HepG2 (cell line): ENCODE results near the gene PDZD7. TPM values are rescaled to one million over a fixed set of nuclear protein-coding genes. Genes with fewer than 3 reads are reported as not detected.
A peak's percentile ranks its signal among the peaks of the same experiment; 100 is the strongest.

ENCODE experiments used
- BRD4 ChIP-seq: sonication (generic); formaldehyde crosslinking; IDR thresholded peaks from 2 replicates; pipeline ENCODE4 v1.4.0; 2020; ENCODE audit warnings: missing genetic modification reagents
- DMAP1 ChIP-seq: IDR thresholded peaks from 2 replicates; pipeline ENCODE4 v1.6.1; 2016
- KDM2A ChIP-seq: sonication (generic); formaldehyde crosslinking; IDR thresholded peaks from 2 replicates; pipeline ENCODE4 v1.4.0; 2020; ENCODE audit warnings: low read depth, missing genetic modification reagents, borderline replicate concordance
- MYC ChIP-seq: sonication (generic); formaldehyde crosslinking; IDR thresholded peaks from 2 replicates; pipeline ENCODE4 v1.9.0; 2021; ENCODE audit warnings: missing genetic modification reagents, borderline replicate concordance
- PRMT3 ChIP-seq: sonication (generic); formaldehyde crosslinking; IDR thresholded peaks from 2 replicates; pipeline ENCODE4 v1.8.1; 2022; ENCODE audit warnings: low read depth, mild to moderate bottlenecking, moderate library complexity, missing genetic modification reagents, borderline replicate concordance
- RBFOX2 ChIP-seq: fragments of 200-400 bp; formaldehyde crosslinking; IDR thresholded peaks from 2 replicates; pipeline ENCODE4 v1.6.1; 2017; ENCODE audit warnings: low read depth, mild to moderate bottlenecking, low read length
- REPIN1 ChIP-seq: sonication (generic); formaldehyde crosslinking; IDR thresholded peaks from 2 replicates; pipeline ENCODE4 v1.8.0; 2022; ENCODE audit warnings: missing genetic modification reagents, low read depth, mild to moderate bottlenecking, borderline replicate concordance
- SOX13 ChIP-seq, 3 experiments: fragments of 450-650 bp in 1 of 3; sonication (generic) in 1 of 3; formaldehyde crosslinking in 1 of 3; IDR thresholded peaks in 2 of 3; conservative IDR thresholded peaks in 1 of 3; 2 replicates each; pipeline versions ENCODE4 v1.5.0 to v1.6.1; 2016 to 2020; ENCODE audit warnings: antibody characterized with exemption in 1 of 3, mild to moderate bottlenecking in 1 of 3, missing compliant biosample characterization in 1 of 3, missing genetic modification reagents in 1 of 3, moderate library complexity in 1 of 3
- TARDBP ChIP-seq: sonication (generic); formaldehyde crosslinking; IDR thresholded peaks from 2 replicates; pipeline ENCODE4 v1.8.0; 2022; ENCODE audit warnings: mild to moderate bottlenecking, missing genetic modification reagents
- TOPORS ChIP-seq: sonication (generic); formaldehyde crosslinking; IDR thresholded peaks from 2 replicates; pipeline ENCODE4 v1.8.0; 2023; ENCODE audit warnings: mild to moderate bottlenecking, missing genetic modification reagents
- ZNF234 ChIP-seq: sonication (generic); formaldehyde crosslinking; conservative IDR thresholded peaks from 2 replicates; pipeline ENCODE4 v1.5.1; 2020; ENCODE audit warnings: mild to moderate bottlenecking, missing genetic modification reagents
- ZNF572 ChIP-seq: sonication (generic); formaldehyde crosslinking; IDR thresholded peaks from 2 replicates; pipeline ENCODE4 v1.5.1; 2020; ENCODE audit warnings: mild to moderate bottlenecking, missing genetic modification reagents
- ZNF776 ChIP-seq: sonication (generic); formaldehyde crosslinking; IDR thresholded peaks from 2 replicates; pipeline ENCODE4 v1.4.0; 2020; ENCODE audit warnings: mild to moderate bottlenecking, missing genetic modification reagents
- polyA plus RNA-seq, 8 experiments: library from polyadenylated mRNA; depleted of rRNA in 3 of 8; stranded (reverse) in 7 of 8; unstranded in 1 of 8; fragments of >200 nt; fragmentation: Illumina TruSeq in 4 of 8; extraction: Trizol in 4 of 8; gene quantifications; 2 replicates each; pipeline versions ENCODE4 v1.2.1 to v1.2.3, GENCODE V29; 2011 to 2016; ENCODE audit warnings: low read depth in 4 of 8, missing spikeins in 1 of 8, mixed read lengths in 1 of 8; ENCODE audit not compliant: insufficient read depth in 1 of 8
- total RNA-seq, 5 experiments: library from RNA; depleted of rRNA; stranded (reverse); fragments of >200 nt; fragmentation: Illumina TruSeq; extraction: Trizol; gene quantifications; 2 replicates each; pipeline ENCODE4 v1.2.3, GENCODE V29; 2016; ENCODE audit warnings: low read depth in 1 of 5
- TF ChIP-seq, protein P1 (sequence below): sonication (generic); formaldehyde crosslinking; IDR thresholded peaks from 2 replicates; pipeline ENCODE4 v1.4.0; 2020; ENCODE audit warnings: missing genetic modification reagents, borderline replicate concordance
- TF ChIP-seq, protein P2 (sequence below): sonication (generic); formaldehyde crosslinking; IDR thresholded peaks from 2 replicates; pipeline ENCODE4 v1.4.0; 2020; ENCODE audit warnings: missing genetic modification reagents, borderline replicate concordance
- TF ChIP-seq, protein P3 (sequence below): IDR thresholded peaks from 2 replicates; pipeline ENCODE4 v1.6.1; 2016; ENCODE audit warnings: missing biosample characterization, missing genetic modification reagents, low read depth
- TF ChIP-seq, protein P4 (sequence below): IDR thresholded peaks from 2 replicates; pipeline ENCODE4 v1.6.1; 2012; ENCODE audit warnings: low read depth, low read length, improper control_type of control experiment
- TF ChIP-seq, protein P5 (sequence below): IDR thresholded peaks from 2 replicates; pipeline ENCODE4 v1.6.1; 2016; ENCODE audit warnings: missing genetic modification reagents, missing compliant biosample characterization

Gene PDZD7
- total and polyA plus RNA-seq, 2 of the 13 experiments (the other 11 are each of a cell fraction or from before 2014, with no cell fraction given): 0.58 to 0.73 TPM

DNA sequence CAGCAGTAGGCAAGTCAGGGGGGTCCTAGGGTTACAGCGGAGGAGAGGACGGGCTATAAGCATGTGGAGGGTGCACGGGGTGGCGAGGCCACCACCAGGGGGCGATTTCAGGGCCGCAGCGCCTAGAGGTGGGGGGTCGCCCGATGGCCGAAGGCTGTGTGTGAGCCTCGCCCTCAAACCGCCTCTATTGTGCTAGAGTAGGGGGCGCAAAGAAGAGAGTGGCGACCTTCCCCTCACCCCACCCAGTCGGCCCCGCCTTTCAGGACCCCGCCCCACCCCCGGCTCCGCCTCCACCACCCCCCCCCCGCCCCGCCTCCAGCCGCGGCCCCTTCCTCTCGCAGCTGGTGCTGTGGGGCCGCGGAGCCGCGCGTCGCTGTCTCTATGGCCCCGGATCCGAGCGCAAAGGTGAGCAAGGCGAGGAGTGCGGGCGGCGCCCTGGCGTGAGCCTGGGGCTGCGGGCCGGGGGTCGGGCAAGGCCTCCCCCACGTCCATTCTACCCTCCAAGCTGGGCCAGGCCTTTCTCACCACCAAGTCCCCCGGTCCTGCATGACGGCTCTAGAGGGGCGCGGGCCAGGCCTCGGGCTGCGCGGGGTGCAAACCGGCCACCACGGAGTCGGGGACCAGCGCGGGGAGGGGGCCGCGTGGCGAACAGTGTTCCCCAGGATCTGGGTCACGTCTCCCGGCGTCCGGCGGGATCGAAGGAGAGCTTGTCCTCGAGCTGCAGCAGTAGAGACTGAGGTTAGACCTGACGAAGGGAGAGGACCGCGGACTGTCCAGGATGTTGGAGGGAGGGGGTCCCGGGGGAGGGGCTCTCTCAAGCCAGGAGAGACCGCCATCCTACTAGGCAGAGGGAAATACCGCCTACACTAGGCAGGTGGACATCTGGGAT, 61.5 kb downstream of the PDZD7 start, which contains the start of gene SEMA4G (continued):
- TF ChIP-seq, protein P1, sequence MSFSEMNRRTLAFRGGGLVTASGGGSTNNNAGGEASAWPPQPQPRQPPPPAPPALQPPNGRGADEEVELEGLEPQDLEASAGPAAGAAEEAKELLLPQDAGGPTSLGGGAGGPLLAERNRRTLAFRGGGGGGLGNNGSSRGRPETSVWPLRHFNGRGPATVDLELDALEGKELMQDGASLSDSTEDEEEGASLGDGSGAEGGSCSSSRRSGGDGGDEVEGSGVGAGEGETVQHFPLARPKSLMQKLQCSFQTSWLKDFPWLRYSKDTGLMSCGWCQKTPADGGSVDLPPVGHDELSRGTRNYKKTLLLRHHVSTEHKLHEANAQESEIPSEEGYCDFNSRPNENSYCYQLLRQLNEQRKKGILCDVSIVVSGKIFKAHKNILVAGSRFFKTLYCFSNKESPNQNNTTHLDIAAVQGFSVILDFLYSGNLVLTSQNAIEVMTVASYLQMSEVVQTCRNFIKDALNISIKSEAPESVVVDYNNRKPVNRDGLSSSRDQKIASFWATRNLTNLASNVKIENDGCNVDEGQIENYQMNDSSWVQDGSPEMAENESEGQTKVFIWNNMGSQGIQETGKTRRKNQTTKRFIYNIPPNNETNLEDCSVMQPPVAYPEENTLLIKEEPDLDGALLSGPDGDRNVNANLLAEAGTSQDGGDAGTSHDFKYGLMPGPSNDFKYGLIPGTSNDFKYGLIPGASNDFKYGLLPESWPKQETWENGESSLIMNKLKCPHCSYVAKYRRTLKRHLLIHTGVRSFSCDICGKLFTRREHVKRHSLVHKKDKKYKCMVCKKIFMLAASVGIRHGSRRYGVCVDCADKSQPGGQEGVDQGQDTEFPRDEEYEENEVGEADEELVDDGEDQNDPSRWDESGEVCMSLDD (CRISPR knock-in tag): peak; percentile 73; the same call in 1 of the 2 replicates
- TF ChIP-seq ZNF776 (CRISPR knock-in tag) (no peak; the same call in none of the 2 replicates), RBFOX2 (peak; percentile 98), DMAP1 (CRISPR knock-in tag) (peak; percentile 51; the same call in 1 of the 2 replicates), MYC (CRISPR knock-in tag) (peak; percentile 83), TOPORS (CRISPR knock-in tag) (peak; percentile 83), REPIN1 (CRISPR knock-in tag) (peak; percentile 32), ZNF234 (CRISPR knock-in tag) (no peak), ZNF572 (peak; percentile 84), SOX13 (IDR thresholded peaks at IDR 0.05) (no peak), SOX13 (CRISPR knock-in tag; conservative IDR thresholded peaks at IDR 0.05 in 1 of 2, IDR thresholded peaks at IDR 0.05 in 1 of 2) (peak in 1 of 2 experiments; percentile 52; a peak in 2 of 4 replicates), PRMT3 (CRISPR knock-in tag) (0 out of 2 replicates have a peak, but pooled peaks have one; percentile 22), TARDBP (CRISPR knock-in tag) (peak; percentile 67), BRD4 (CRISPR knock-in tag) (peak; percentile 87; the same call in 1 of the 2 replicates), KDM2A (peak; percentile 43; the same call in 1 of the 2 replicates)
- TF ChIP-seq, protein P2, sequence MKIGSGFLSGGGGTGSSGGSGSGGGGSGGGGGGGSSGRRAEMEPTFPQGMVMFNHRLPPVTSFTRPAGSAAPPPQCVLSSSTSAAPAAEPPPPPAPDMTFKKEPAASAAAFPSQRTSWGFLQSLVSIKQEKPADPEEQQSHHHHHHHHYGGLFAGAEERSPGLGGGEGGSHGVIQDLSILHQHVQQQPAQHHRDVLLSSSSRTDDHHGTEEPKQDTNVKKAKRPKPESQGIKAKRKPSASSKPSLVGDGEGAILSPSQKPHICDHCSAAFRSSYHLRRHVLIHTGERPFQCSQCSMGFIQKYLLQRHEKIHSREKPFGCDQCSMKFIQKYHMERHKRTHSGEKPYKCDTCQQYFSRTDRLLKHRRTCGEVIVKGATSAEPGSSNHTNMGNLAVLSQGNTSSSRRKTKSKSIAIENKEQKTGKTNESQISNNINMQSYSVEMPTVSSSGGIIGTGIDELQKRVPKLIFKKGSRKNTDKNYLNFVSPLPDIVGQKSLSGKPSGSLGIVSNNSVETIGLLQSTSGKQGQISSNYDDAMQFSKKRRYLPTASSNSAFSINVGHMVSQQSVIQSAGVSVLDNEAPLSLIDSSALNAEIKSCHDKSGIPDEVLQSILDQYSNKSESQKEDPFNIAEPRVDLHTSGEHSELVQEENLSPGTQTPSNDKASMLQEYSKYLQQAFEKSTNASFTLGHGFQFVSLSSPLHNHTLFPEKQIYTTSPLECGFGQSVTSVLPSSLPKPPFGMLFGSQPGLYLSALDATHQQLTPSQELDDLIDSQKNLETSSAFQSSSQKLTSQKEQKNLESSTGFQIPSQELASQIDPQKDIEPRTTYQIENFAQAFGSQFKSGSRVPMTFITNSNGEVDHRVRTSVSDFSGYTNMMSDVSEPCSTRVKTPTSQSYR (CRISPR knock-in tag): peak; percentile 79; the same call in 1 of the 2 replicates
- TF ChIP-seq, protein P3, sequence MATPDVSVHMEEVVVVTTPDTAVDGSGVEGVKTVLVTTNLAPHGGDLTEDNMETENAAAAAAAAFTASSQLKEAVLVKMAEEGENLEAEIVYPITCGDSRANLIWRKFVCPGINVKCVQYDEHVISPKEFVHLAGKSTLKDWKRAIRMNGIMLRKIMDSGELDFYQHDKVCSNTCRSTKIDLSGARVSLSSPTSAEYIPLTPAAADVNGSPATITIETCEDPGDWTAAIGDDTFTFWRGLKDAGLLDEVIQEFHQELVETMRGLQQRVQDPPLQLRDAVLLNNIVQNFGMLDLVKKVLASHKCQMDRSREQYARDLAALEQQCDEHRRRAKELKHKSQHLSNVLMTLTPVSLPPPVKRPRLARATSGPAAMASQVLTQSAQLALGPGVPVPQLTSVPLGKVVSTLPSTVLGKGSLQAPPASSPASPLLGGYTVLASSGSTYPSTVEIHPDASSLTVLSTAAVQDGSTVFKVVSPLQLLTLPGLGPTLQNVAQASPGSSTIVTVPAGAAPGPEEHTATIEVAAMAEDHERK (CRISPR knock-in tag): no peak
- TF ChIP-seq, protein P4, sequence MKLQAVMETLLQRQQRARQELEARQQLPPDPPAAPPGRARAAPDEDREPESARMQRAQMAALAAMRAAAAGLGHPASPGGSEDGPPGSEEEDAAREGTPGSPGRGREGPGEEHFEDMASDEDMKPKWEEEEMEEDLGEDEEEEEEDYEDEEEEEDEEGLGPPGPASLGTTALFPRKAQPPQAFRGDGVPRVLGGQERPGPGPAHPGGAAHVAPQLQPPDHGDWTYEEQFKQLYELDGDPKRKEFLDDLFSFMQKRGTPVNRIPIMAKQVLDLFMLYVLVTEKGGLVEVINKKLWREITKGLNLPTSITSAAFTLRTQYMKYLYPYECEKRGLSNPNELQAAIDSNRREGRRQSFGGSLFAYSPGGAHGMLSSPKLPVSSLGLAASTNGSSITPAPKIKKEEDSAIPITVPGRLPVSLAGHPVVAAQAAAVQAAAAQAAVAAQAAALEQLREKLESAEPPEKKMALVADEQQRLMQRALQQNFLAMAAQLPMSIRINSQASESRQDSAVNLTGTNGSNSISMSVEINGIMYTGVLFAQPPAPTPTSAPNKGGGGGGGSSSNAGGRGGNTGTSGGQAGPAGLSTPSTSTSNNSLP: no peak
- TF ChIP-seq, protein P5, sequence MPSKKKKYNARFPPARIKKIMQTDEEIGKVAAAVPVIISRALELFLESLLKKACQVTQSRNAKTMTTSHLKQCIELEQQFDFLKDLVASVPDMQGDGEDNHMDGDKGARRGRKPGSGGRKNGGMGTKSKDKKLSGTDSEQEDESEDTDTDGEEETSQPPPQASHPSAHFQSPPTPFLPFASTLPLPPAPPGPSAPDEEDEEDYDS (CRISPR knock-in tag): 0 out of 2 replicates have a peak, but pooled peaks have one; percentile 6
